Osteocyte (in vitro differentiated cells): Measurements from ENCODE around the gene CATSPERD. TPM values are rescaled to one million over a fixed set of nuclear protein-coding genes. Genes with fewer than 3 reads are reported as not detected.
A peak's percentile ranks its signal among the peaks of the same experiment; 100 is the strongest.

Experiments used
- DNase-seq: peaks from one replicate; pipeline ENCODE4 v3.0.0; 2021; ENCODE audit warnings: mixed read lengths; ENCODE audit not compliant: unreplicated experiment; ENCODE audit errors: extremely low spot score
- H3K27ac Mint-ChIP-seq: one replicate; pipeline ENCODE4 v1.8.0; 2021; ENCODE audit warnings: mild to moderate bottlenecking, mixed read lengths; ENCODE audit not compliant: unreplicated experiment
- H3K27me3 Mint-ChIP-seq: one replicate; pipeline ENCODE4 v1.8.0; 2021; ENCODE audit warnings: mixed read lengths; ENCODE audit not compliant: unreplicated experiment
- H3K36me3 Mint-ChIP-seq: one replicate; pipeline ENCODE4 v1.8.0; 2021; ENCODE audit warnings: mixed read lengths; ENCODE audit not compliant: unreplicated experiment
- H3K4me1 Mint-ChIP-seq: one replicate; pipeline ENCODE4 v1.8.0; 2021; ENCODE audit warnings: mixed read lengths; ENCODE audit not compliant: unreplicated experiment
- H3K4me3 Mint-ChIP-seq: one replicate; pipeline ENCODE4 v1.8.0; 2021; ENCODE audit warnings: mild to moderate bottlenecking, moderate library complexity, mixed read lengths; ENCODE audit not compliant: unreplicated experiment
- H3K9me3 Mint-ChIP-seq: one replicate; pipeline ENCODE4 v1.8.0; 2021; ENCODE audit warnings: mixed read lengths; ENCODE audit not compliant: unreplicated experiment
- total RNA-seq: library from RNA; stranded (reverse); gene quantifications from 2 replicates; pipeline ENCODE4 v1.2.1, GENCODE V29; 2021
- TF ChIP-seq, protein P1 (sequence below): fragments of 200-600 bp; sonication (generic); IDR thresholded peaks from 2 replicates; pipeline ENCODE4 v1.5.0; 2021; ENCODE audit warnings: antibody characterized with exemption, mild to moderate bottlenecking, moderate library complexity

The CATSPERD gene
- total RNA-seq, 1 donor from 2014 or later: not detected

- Mint-ChIP-seq H3K9me3 (no peaks in the 10 kb centered on the region), H3K36me3 (peaks cover 2% of the 10 kb centered on the region), H3K27ac (peak overlapping the region; percentile 100), H3K4me3 (peak overlapping the region; percentile 91), H3K4me1 (peaks cover 19% of the 10 kb centered on the region), H3K27me3 (no peaks in the 10 kb centered on the region)
- TF ChIP-seq, protein P1, sequence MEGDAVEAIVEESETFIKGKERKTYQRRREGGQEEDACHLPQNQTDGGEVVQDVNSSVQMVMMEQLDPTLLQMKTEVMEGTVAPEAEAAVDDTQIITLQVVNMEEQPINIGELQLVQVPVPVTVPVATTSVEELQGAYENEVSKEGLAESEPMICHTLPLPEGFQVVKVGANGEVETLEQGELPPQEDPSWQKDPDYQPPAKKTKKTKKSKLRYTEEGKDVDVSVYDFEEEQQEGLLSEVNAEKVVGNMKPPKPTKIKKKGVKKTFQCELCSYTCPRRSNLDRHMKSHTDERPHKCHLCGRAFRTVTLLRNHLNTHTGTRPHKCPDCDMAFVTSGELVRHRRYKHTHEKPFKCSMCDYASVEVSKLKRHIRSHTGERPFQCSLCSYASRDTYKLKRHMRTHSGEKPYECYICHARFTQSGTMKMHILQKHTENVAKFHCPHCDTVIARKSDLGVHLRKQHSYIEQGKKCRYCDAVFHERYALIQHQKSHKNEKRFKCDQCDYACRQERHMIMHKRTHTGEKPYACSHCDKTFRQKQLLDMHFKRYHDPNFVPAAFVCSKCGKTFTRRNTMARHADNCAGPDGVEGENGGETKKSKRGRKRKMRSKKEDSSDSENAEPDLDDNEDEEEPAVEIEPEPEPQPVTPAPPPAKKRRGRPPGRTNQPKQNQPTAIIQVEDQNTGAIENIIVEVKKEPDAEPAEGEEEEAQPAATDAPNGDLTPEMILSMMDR: no peak
- no peak for DNase-seq
These were observed 41.0 kb upstream of the CATSPERD start for GRCh38 chr19:5679289-5680083.

DNA sequence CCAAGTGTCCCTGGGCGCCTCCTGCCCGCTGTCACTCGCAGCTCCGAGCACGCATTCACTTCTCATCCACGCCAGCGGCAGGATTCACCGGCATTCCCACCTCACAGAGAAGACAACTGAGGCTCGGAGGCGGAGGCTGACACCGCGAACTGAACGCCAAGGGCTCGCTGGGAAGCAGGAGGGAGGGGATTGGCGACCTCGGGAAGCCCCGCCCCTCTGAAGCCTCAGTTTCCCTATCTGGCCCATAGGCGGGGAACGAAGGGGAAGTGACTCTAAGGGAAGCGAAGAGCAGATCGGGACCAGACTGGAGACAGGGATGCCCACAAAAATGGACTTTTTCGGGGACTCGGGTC is 40.4 kb upstream of the CATSPERD start:
- no peak for DNase-seq
- H3K27ac Mint-ChIP-seq: peak overlapping the region; percentile 100
- H3K4me1 Mint-ChIP-seq: peaks cover 19% of the 10 kb centered on the region
- no peaks in the 10 kb centered on the region for H3K9me3 Mint-ChIP-seq
- peaks cover 2% of the 10 kb centered on the region for H3K36me3 Mint-ChIP-seq
- H3K27me3 Mint-ChIP-seq: no peaks in the 10 kb centered on the region
- TF ChIP-seq, protein P1: no peak
- peak overlapping the region; percentile 91 for H3K4me3 Mint-ChIP-seq

- H3K27ac Mint-ChIP-seq: peak within 1 kb of the TSS; percentile 100
These were observed 39.7 kb upstream of the CATSPERD start, which contains the start of the genes HSD11B1L and MICOS13 for GRCh38 chr19:5680437-5681368. Gene HSD11B1L, plus strand, starts transcription at chr19:5681027. Its CDS starts 3,806 bp downstream, at chr19:5684833. Gene MICOS13, minus strand, starts transcription at chr19:5680516. Its CDS starts 30 bp downstream, at chr19:5680486.

GRCh38 chr19:5681391-5682106 is 38.9 kb upstream of the CATSPERD start:
- TF ChIP-seq, protein P1: no peak
- no peak for DNase-seq
- Mint-ChIP-seq H3K4me1 (peaks cover 21% of the 10 kb centered on the region), H3K36me3 (peaks cover 2% of the 10 kb centered on the region), H3K4me3 (peak overlapping the region; percentile 91), H3K27me3 (no peaks in the 10 kb centered on the region), H3K9me3 (no peaks in the 10 kb centered on the region), H3K27ac (peak overlapping the region; percentile 31)

More at GRCh38 chr19:5680437-5681368, 39.7 kb upstream of the CATSPERD start, which contains the start of the genes HSD11B1L and MICOS13:
- peak within 1 kb of the TSS; percentile 91 for H3K4me3 Mint-ChIP-seq
- DNase-seq: peak; percentile 99
- H3K27me3 Mint-ChIP-seq: no peaks in the 10 kb centered on the region
- H3K36me3 Mint-ChIP-seq: peaks cover 2% of the 10 kb centered on the region
- H3K4me1 Mint-ChIP-seq: peaks cover 19% of the 10 kb centered on the region
- H3K9me3 Mint-ChIP-seq: no peaks in the 10 kb centered on the region
- TF ChIP-seq, protein P1: no peak
